ENCODE measurements around the gene FCN2.

Gene FCN2

GRCh38 chr9:134888603-134889190 lies 8.1 kb downstream of the FCN2 start:
- DNase-seq (ENCODE audit: low spot score): no peak

GRCh38 chr9:134889386-134890154 lies 9.0 kb downstream of the FCN2 start:
- no peak for DNase-seq (ENCODE audit: low spot score)

GRCh38 chr9:134890155-134890495 lies 9.5 kb downstream of the FCN2 start:
- DNase-seq (ENCODE audit: low spot score): no peak

GRCh38 chr9:134891053-134891452 lies 10.4 kb downstream of the FCN2 start:
- no peak for DNase-seq (ENCODE audit: low spot score)

GRCh38 chr9:134891713-134892112 lies 11.1 kb downstream of the FCN2 start:
- no peak for DNase-seq (ENCODE audit: low spot score)

- DNase-seq (ENCODE audit: low spot score): no peak
These were observed 11.6 kb downstream of the FCN2 start for GRCh38 chr9:134892221-134892620.

- DNase-seq (ENCODE audit: low spot score): no peak
These were observed 12.3 kb downstream of the FCN2 start for GRCh38 chr9:134892820-134893420.

- no peak for DNase-seq (ENCODE audit: low spot score)
These were observed 13.7 kb downstream of the FCN2 start for GRCh38 chr9:134894136-134894860.

GRCh38 chr9:134895097-134895496 lies 14.5 kb downstream of the FCN2 start:
- DNase-seq (ENCODE audit: low spot score): peak; percentile 10

- DNase-seq (ENCODE audit: low spot score): no peak
These were observed 14.9 kb downstream of the FCN2 start for GRCh38 chr9:134895567-134895907.

GRCh38 chr9:134895908-134896833 lies 15.6 kb downstream of the FCN2 start:
- peak; percentile 6 for DNase-seq (ENCODE audit: low spot score)

- DNase-seq (ENCODE audit: low spot score): no peak
These were observed 16.4 kb downstream of the FCN2 start for GRCh38 chr9:134896834-134897583.

- DNase-seq (ENCODE audit: low spot score): no peak
These were observed 17.1 kb downstream of the FCN2 start for GRCh38 chr9:134897584-134898170.

GRCh38 chr9:134898319-134898718 lies 17.7 kb downstream of the FCN2 start:
- DNase-seq (ENCODE audit: low spot score): no peak

GRCh38 chr9:134899168-134899567 lies 18.6 kb downstream of the FCN2 start:
- DNase-seq (ENCODE audit: low spot score): no peak

- no peak for DNase-seq (ENCODE audit: low spot score)
These were observed 19.2 kb downstream of the FCN2 start for GRCh38 chr9:134899818-134900217.

GRCh38 chr9:134902936-134903335 lies 22.3 kb downstream of the FCN2 start:
- no peak for DNase-seq (ENCODE audit: low spot score)

GRCh38 chr9:134908524-134909309 lies 28.1 kb downstream of the FCN2 start:
- DNase-seq (ENCODE audit: low spot score): no peak

GRCh38 chr9:134909511-134910481 lies 29.2 kb downstream of the FCN2 start:
- no peak for DNase-seq (ENCODE audit: low spot score)
